AG08395 (cell line): ENCODE results near the gene TCFL5.

Experiments used
- DNase-seq: peaks from one replicate; pipeline ENCODE4 v3.0.0; 2012; ENCODE audit warnings: mixed read lengths, low spot score

Gene TCFL5

DNA sequence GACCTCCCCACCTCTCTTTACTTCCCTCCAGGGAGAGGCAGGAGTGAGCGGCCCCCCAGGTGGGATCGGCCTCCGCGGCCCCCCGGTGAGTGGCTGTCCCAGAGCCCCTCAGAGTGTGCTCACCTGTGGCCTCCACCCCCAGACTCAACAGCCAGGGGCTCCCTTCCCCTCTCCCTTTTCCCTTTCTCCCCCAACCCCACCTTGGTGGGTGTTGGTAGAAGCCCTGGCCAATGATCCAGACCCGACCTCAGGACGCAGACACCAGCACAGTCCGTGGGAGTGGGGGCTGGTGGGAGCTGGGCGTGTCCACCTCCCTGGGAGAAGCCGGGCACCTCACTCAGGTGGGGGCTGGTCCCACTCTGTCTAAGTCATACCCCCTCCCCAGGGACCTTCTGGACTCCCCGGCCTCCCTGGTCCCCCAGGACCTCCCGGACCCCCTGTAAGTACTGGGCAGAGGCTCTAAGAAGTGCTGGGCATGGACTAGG is 39.9 kb downstream of the TCFL5 start:
- no peak for DNase-seq

DNA sequence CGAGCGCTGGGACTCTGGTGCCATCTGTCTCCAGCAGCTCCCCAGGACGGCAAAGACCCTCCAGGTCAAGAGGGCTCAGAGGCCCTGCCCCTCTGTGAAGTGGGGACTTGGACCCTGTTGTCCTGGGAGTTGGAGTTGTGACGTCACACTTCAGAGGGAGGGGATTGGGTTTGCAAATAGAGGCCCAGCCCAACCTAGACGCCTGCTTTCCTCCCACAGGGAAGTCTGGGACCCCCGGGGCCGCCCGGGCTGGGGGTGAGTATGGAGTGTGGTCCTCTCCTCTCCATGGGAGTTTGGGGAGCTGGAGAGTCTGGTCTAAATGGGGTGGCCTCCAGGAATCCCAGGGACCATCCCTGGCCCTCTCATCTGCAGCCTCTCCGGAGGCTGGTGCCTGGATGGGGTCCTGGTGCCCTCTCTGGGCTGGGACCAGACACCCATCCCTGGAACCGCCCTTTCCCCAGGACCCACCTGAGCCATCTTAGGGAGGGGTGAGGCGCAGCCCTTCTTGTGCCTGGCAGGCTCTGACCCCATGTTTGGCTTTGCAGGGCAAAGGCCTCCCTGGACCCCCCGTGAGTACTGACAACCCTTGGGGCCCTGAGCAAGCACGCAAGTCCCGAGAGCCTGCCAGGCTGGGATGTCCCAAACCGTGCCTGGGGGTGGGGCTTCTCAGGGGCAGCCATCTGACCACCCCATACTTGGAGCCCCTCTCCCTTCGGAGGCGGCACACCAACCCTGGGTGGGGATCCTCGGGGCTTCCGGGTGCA is 40.5 kb downstream of the TCFL5 start:
- DNase-seq, result no peak

DNA sequence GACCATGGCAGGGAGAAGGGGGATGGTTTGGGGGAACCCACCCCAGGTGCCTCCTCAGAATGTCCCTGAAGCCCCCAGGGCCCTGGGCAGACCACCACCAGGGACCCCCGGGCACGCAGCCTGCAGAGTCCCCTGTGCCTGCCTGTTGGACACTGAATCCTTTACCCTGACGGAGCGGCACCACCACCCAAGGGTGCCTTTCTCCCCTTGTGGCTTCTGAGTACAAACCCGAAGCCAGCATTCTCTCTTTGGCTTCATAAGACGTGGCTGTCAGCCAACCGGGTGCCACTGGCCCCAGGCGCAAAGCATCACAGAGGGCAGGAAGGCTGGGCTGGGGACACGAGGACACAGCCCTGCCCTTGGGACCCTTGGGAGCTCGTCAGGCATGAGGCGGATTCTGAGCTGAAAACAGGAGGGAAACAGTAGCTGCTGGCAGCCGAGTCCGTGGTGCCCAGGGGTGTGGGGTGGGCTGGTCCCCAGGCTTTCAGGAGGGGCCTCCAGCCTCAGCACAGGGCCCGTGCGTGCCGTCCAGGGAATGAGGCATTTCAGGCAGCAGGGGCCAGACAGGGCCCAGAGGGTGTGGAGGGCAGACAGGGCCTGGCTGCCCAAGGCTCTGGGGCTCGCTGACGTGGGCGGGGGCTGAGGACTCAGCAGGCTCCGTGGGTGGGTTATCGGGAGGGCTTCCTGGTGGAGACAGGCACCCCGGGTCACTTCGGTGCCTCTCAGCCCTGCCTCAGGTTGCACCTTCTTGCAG is 41.2 kb downstream of the TCFL5 start:
- DNase-seq, result no peak

DNA sequence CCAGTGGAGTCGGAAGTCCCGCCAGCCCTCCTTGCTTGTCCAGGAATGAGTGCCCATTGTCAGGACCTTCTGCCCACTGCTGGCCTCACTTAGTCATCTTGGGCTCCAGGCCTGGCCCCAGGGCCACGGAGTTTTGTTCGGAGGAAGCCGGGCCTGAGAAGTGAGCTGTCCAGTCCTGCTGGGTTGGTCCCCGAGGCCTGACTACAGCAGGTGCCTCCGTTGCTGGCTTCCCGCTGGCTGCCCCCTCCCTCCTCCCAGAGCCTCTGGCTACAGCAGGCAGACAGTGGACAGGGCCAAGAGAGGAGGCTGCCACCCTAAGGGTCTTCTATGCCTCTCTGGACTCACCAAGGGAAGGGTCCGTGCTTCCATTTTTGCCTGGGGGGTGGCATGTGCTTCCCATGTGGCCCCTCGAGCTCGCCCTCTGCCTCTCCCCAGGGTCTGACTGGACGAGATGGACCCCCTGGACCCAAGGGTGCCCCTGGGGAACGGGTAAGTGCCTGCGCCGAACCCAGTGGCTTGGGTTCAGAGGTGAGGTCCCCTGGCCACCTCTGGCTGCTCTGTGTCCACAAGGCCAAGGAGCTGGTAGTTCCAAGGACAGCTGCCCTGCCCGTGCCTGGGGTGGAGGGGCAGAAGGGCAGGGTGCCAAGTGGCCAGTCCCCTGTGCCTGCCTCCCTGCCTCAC is 42.0 kb downstream of the TCFL5 start:
- peak; percentile 51 for DNase-seq

DNA sequence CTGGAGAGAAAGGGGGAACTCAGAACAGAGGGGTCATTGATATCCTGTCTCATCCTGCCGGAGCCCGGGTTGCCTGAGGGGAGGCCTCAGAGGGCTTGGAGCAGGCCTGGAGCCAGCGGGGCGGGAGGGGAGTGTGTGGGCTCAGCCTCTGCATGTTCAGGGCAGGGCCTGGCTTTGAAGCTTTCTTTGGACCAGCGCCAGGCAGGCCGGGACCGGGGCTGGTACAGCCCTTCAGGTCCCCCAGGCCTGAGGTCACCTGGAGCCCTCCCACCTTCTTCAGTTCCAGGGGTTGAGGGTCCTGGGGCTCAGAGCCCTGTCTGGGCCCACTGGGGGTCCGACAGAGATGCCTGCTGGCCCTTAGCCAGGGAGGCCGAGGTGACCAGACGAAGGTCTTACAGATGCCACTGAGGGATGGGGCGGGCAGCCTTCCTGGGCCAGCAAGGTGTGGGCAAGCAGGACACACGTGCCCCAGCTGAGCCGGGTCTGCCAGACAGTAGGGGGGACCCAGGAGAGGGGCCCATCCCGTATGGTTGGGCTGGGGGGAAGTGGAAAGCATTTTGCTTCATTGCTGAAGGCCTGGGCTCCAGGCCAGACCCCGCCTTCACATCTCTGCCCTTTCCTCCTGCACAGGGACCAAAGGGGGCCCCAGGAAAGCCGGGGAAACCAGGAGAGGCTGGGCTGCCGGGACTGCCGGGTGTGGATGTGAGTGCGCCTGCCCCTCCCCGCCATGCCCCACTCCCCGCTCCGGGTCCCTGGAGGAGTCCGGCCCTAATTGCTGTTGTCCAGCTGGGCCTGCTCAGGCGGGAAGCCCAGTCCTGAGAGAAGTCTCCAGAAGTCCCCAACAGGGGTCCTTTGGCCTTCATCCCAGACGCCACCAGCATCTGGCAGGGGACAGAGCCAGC is 42.8 kb downstream of the TCFL5 start:
- DNase-seq, result peak; percentile 26

DNA sequence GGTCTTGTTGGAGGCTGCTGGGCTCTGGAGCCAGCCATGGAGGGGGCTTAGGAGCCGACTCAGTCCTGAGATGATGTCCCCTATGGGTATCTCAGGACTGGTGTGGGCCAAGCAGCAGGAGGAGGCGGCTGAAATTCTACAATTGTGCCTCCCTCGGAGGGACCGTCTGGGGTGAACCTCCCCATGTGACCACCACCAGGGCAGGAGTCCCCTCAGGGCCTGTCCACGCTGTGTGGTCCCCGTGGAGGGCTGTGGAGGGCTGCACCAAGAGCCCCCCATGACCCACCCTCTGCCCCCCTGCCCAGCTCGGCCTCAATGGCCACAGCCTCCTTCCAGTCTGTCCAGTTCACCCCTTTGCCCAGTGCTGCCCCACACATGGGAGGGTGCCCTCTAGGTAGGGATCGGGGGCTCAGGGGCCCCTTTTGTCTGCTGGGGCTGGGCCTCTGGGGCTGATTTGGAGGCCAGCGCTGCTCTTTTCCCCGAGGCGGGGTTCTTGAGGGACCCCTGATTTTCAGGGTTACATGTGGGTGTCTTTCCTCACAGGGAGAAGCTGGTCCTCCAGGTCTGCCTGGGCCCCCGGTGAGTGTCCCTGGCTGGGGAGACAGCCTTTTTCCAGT is 43.5 kb downstream of the TCFL5 start:
- no peak for DNase-seq

DNA sequence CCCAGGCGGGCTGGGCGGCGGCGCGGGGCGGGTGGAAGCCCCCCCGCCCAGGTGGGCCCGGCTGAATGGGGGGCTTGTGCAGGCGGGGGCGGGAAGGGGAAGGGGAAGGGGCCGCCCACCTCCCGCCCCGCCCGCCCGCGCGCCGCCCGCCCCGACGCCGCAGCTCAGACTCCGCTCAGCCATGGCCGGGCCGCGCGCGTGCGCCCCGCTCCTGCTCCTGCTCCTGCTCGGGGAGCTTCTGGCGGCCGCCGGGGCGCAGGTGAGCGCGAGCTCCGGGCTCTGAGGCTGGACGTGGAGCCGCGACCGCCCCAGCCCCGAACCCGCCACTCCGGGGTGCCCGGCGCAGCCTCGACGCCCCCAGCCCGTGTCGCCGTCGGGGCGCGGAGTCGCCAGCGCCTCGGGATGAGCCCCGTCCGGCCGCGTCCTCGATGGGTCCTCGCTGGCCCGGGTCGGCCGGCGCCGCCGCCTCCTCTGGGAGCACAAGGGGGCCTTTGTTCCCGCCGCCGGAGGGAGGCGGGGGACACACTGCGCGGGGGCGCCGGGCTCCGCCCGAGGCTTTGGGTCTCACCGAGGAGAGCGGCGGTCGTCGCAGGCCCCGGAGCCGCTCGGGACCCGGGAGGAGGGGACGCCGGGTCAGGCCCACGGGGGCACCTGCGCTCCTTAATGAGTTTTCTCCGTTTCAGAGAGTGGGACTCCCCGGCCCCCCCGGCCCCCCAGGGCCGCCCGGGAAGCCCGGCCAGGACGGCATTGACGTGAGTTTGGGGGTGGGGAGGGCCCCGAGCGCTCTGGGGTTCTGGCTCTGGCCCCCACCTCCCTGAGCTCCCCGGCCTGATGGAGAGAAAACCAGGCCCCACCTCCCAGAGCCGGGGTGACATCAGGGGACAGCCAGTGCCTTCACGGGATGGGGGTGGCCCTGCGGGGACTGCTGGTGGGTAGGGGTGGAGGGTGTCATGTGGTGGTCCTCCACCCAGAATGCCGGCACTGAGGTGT is 44.4 kb downstream of the TCFL5 start, which contains the start of gene COL9A3:
TSS of gene COL9A3 (plus strand) at position 167 of the 990 bp plus-strand sequence. CDS start at position 182, 15 bp downstream.
- no peak for DNase-seq

DNA sequence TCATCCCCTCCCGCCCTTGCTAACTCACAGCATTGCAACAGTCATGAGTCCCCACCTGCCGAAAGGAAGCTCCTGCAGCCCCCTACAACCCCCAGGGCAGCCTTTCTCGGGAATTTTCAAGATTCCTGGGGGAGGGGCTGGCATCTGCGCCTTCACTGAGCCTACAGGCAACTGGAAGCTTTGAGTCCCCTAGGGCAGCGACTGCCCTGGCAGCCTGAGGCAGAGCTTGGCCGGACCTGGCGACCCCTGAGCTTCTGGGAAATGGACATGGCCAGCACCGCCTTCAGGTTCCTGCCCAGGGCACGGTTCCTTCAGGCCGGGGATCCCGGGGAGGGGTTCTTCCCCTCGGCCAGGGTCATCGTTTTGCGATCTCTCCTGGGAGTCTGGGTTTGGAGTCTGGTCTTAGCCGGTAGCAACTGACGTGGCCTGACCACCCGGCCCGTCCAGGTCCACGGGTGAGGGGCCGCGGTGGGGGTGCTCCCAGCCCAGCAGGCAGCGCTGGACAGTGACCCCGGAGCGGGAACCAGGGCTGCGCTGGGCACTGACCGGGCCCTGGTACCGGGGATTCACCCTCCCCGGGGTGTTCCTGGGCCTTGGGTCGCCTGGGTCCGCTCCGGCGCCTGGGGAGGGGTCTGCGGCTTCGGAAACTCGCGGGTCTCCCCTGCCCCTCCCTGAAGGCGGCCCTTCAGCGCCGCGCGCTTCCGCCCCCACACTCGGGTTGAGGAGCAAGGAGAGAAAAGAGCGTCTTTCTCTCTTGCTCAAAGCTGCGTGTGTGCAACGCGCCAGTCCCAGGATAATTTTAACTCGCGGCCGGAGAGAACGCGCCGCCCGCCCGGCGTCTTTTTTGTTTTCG is 45.4 kb downstream of the TCFL5 start:
- DNase-seq, result peak; percentile 41

DNA sequence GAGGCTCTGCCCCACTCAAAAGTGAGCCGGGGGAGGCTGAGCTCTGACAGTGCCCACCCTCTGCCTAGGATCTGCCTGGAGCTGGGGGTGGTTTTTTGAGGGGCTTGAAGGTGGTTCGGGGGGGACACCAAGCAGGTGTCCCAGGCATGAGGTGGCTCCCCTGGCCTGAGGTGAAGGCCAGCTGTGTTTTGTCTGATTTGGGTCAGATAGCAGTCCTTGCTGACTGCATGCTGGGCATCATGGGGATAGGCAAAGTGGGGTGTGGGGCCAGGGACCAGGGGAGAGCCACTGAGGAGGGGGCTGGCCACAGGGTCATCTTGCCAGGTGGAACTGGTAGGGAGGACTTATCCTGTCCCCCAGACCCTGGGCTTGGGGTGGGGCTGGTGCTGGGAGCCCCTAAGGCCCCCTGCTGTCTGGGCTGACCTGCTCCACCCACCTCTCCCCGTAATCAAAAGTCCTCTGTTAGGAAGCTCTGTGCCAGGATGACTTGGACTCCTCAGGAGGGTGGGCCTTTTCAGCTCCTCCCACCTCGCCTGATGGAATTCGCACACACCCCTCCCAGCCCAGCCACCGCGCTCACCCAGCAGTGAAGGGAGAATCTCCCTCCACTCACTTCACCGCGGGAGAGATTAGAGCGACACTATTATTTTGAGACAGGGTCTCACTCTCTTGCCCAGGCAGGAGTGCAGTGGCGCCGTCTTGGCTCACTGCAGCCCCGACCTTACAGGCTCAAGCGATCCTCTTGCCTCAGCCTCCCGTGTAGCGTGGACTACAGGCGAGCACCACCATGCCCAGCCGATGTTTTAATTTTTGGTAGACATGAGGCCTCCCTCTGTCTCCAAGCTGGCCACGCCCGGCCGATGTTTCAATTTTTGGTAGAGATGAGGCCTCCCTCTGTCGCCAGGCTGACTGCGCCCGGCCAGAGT is 46.3 kb downstream of the TCFL5 start:
- DNase-seq, result peak; percentile 49

DNA sequence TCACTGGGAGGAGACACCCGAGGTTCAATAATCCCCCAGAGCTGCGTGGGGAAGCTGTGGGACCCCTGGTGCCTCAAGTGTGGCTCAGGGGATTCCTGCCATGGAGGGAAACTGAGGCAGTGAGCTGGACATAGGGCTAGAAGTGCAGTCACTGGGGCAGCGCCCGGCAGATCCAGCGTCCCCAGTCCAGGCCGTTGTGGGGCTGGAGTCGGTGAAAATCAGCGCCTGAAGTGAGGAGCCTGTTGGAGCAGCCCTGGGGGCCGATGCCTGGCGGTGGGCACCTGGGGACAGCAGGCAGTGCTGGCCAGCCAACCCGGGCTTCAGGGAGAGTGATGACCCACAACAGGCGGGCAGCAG is 46.9 kb downstream of the TCFL5 start:
- DNase-seq, result no peak

GRCh38 chr20:62814060-62814708 is 47.4 kb downstream of the TCFL5 start:
- DNase-seq, result no peak

DNA sequence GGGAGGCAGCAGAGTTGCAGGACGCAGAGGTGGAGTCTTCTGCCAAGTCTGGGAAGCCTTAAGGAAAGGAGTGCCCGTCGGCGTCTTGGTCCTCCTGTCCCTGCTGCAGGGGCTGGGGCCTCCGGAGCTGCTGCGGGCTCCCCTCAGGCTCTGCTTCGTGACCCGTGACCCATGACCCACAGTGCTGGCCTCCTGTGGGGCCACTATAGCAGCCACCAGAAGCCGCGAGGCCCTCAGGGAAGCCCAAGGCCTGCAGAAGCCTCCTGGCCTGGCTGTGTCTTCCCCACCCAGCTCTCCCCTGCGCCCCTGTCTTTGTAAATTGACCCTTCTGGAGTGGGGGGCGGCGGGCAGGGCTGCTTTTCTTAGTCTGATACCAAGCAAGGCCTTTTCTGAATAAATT is 48.0 kb downstream of the TCFL5 start:
- DNase-seq, result no peak

DNA sequence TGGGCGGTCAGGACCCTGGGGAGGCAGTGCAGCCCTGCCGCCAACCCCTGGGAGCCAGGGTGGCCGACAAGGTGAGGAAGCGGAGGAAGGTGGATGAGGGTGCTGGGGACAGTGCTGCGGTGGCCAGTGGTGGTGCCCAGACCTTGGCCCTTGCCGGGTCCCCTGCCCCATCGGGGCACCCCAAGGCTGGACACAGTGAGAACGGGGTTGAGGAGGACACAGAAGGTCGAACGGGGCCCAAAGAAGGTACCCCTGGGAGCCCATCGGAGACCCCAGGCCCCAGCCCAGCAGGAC is 48.8 kb downstream of the TCFL5 start:
- no peak for DNase-seq

GRCh38 chr20:62812181-62812906 is 49.3 kb downstream of the TCFL5 start:
- no peak for DNase-seq

GRCh38 chr20:62811720-62812119 is 49.9 kb downstream of the TCFL5 start:
- DNase-seq, result no peak

DNA sequence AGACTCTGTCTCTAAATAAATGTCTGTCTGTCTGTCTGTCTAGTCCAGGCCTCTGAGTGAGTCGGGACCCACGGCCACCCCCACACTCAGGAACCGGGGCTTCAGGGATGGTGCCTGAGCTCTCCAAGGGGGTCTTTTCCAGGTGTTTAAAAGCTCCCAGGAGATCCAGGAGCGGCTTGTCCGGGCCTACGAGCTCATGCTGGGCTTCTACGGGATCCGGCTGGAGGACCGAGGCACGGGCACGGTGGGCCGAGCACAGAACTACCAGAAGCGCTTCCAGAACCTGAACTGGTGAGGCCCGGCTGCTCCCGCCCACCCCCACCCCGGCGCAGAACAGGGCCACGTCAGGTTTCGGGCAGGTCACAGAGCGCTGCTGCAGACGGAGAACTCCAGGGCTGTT is 50.3 kb downstream of the TCFL5 start:
- DNase-seq, result no peak
